ENCODE data around the gene SLC6A16. TPM values are rescaled to one million over a fixed set of nuclear protein-coding genes. Genes with fewer than 3 reads are reported as not detected.
"Not testable (repeated sequence)": the region's sequence is repeated elsewhere in the genome, so short reads cannot be mapped to it uniquely, and the experiment has no call there.

SLC6A16 gene
- total and polyA plus RNA-seq, 2 experiments from 2014 or later: 0.31 to 1.8 TPM

DNA sequence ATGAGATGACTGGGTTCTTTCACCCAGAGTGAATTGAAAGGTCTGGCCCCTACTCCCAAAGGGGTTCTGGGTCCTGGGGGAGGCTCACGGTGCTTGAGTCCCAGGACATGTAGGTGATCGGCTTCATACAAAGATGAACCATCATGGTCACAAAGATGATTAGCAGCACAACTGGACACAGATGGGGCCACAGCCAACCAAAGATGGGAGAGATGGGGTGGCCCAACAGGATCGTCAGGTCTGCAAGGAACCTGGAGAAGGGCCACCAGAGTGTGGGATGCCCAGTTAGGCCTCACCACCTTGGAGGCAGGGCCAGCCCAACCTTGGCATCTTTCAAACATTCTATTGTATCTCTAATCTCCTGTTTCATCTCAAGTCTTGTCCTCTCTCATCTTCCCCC lies 34.5 kb downstream of the SLC6A16 start (continued):
- TF ChIP-seq, protein P1, sequence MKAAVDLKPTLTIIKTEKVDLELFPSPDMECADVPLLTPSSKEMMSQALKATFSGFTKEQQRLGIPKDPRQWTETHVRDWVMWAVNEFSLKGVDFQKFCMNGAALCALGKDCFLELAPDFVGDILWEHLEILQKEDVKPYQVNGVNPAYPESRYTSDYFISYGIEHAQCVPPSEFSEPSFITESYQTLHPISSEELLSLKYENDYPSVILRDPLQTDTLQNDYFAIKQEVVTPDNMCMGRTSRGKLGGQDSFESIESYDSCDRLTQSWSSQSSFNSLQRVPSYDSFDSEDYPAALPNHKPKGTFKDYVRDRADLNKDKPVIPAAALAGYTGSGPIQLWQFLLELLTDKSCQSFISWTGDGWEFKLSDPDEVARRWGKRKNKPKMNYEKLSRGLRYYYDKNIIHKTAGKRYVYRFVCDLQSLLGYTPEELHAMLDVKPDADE (IDR thresholded peaks at IDR 0.05): no peak
- TF ChIP-seq POLR2AphosphoS5 (IDR thresholded peaks at IDR 0.05; ENCODE audit: low read depth): no peak
- TF ChIP-seq, protein P2, sequence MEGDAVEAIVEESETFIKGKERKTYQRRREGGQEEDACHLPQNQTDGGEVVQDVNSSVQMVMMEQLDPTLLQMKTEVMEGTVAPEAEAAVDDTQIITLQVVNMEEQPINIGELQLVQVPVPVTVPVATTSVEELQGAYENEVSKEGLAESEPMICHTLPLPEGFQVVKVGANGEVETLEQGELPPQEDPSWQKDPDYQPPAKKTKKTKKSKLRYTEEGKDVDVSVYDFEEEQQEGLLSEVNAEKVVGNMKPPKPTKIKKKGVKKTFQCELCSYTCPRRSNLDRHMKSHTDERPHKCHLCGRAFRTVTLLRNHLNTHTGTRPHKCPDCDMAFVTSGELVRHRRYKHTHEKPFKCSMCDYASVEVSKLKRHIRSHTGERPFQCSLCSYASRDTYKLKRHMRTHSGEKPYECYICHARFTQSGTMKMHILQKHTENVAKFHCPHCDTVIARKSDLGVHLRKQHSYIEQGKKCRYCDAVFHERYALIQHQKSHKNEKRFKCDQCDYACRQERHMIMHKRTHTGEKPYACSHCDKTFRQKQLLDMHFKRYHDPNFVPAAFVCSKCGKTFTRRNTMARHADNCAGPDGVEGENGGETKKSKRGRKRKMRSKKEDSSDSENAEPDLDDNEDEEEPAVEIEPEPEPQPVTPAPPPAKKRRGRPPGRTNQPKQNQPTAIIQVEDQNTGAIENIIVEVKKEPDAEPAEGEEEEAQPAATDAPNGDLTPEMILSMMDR (conservative IDR thresholded peaks at IDR 0.05; ENCODE audit: low read depth in 2 of 2): no peak

DNA sequence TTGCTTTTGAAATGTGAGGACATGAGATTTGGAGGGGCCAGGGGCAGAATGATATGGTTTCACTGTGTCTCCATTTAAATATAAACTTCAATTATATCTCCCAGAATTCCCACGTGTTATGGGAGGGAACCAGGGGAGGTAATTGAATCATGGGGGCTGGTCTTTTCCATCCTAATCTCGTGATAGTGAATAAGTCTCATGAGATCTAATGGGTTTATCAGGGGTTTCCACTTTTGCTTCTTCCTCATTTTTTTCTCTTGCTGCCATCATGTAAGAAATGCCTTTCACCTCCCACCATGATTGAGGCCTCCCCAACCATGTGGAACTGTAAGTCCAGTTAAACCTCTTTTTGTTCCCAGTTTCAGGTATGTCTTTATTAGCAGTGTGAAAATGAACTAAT lies 35.7 kb downstream of the SLC6A16 start:
- H3K27ac Mint-ChIP-seq; ATAC-seq; H3K27me3 Mint-ChIP-seq (ENCODE audit: insufficient read depth, low read depth, poor library complexity); DNase-seq (ENCODE audit: low spot score); H3K4me3 Mint-ChIP-seq; H3K9me2 ChIP-seq (ENCODE audit: insufficient read depth); H3K79me2 ChIP-seq (replicated peaks; ENCODE audit: insufficient read depth); H3K4me2 ChIP-seq; H3F3A ChIP-seq (replicated peaks; ENCODE audit: low read depth); H3K4me1 ChIP-seq (ENCODE audit: insufficient read depth); H3K27ac ChIP-seq (ENCODE audit: low read depth); H3K36me3 Mint-ChIP-seq (ENCODE audit: low read depth); H3K4me1 Mint-ChIP-seq; H3K36me3 ChIP-seq (ENCODE audit: insufficient read depth); H2AFZ ChIP-seq; H3K27me3 ChIP-seq (ENCODE audit: insufficient read depth); H4K20me1 ChIP-seq (replicated peaks; ENCODE audit: insufficient read depth); H3K4me3 ChIP-seq: not testable (repeated sequence)
- H3K9me3 Mint-ChIP-seq: peaks cover 11% of the 10 kb centered on the region

DNA sequence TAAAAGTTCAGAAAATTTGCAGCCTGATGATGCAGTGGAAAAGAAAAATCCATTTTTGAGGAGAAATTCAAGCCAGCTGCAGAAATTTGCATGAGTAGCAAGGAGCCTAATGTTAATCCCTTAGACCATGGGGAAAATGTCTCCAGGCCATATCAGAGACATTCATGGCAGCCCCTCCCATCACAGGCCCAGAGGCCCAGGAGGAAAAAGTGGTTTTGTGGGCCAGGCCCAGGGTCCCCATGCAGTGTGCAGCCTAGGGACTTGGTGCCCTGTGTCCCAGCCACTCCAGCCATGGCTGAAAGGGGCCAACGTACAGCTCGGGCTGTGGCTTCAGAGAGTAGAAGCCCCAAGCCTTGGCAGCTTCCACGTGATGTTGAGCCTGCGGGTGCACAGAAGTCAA lies 36.8 kb downstream of the SLC6A16 start:
- not testable (repeated sequence) for ATAC-seq; H3K4me3 Mint-ChIP-seq; H3K36me3 Mint-ChIP-seq (ENCODE audit: low read depth)

DNA sequence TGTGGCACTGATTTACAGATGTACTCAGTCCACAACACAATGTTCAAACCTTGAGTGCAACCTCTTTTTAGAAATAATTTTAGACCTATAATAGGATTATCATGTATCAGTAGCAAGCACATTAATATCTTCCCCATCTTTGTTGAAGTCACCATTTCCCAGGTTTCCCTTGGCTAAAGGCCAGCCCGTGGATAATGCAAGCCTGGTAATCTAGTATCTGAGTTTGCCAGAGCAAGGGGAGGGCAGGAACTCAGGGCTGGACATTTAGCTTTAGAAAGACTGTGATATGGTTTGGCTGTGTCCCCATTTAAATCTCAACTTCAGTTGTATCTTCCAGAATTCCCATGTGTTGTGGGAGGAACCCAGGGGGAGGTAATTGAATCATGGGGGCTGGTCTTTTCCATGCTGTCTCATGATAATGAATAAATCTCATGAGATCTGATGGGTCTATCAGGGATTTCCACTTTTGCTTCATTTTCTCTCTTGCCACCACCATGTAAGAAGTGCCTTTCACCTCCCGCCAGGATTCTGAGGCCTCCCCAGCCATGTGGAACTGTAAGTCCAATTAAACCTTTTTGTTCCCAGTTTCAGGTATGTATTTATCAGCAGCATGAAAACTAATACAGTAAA lies 37.7 kb downstream of the SLC6A16 start:
- no peaks in the 10 kb centered on the region for H3K9me2 ChIP-seq (ENCODE audit: insufficient read depth)
- H3K27ac Mint-ChIP-seq: no peak overlapping the region
- H3K9me3 Mint-ChIP-seq: peaks cover 11% of the 10 kb centered on the region
- H3K4me3 ChIP-seq: no peak overlapping the region
- H3K4me3 Mint-ChIP-seq: no peak overlapping the region
- H3K27ac ChIP-seq (ENCODE audit: low read depth): no peak overlapping the region
- DNase-seq (ENCODE audit: low spot score) (no peak), ATAC-seq (no peak)
- H2AFZ ChIP-seq: no peak overlapping the region
- H3K4me1 Mint-ChIP-seq: no peaks in the 10 kb centered on the region
- H3K36me3 ChIP-seq (ENCODE audit: insufficient read depth): 0 out of 2 replicates have a peak, but pooled peaks cover 3% of the 10 kb centered on the region
- H3K4me2 ChIP-seq: no peak overlapping the region
- no peaks in the 10 kb centered on the region for H4K20me1 ChIP-seq (replicated peaks; ENCODE audit: insufficient read depth)
- no peaks in the 10 kb centered on the region for H3K4me1 ChIP-seq (ENCODE audit: insufficient read depth)
- H3K79me2 ChIP-seq (replicated peaks; ENCODE audit: insufficient read depth): no peaks in the 10 kb centered on the region
- H3K27me3 ChIP-seq (ENCODE audit: insufficient read depth): no peaks in the 10 kb centered on the region
- H3K36me3 Mint-ChIP-seq (ENCODE audit: low read depth): peaks cover 5% of the 10 kb centered on the region; the same call in 2 of the 3 replicates
- no peaks in the 10 kb centered on the region for H3F3A ChIP-seq (replicated peaks; ENCODE audit: low read depth)
- no peaks in the 10 kb centered on the region for H3K27me3 Mint-ChIP-seq (ENCODE audit: insufficient read depth, low read depth, poor library complexity)
- TF ChIP-seq, protein P3, sequence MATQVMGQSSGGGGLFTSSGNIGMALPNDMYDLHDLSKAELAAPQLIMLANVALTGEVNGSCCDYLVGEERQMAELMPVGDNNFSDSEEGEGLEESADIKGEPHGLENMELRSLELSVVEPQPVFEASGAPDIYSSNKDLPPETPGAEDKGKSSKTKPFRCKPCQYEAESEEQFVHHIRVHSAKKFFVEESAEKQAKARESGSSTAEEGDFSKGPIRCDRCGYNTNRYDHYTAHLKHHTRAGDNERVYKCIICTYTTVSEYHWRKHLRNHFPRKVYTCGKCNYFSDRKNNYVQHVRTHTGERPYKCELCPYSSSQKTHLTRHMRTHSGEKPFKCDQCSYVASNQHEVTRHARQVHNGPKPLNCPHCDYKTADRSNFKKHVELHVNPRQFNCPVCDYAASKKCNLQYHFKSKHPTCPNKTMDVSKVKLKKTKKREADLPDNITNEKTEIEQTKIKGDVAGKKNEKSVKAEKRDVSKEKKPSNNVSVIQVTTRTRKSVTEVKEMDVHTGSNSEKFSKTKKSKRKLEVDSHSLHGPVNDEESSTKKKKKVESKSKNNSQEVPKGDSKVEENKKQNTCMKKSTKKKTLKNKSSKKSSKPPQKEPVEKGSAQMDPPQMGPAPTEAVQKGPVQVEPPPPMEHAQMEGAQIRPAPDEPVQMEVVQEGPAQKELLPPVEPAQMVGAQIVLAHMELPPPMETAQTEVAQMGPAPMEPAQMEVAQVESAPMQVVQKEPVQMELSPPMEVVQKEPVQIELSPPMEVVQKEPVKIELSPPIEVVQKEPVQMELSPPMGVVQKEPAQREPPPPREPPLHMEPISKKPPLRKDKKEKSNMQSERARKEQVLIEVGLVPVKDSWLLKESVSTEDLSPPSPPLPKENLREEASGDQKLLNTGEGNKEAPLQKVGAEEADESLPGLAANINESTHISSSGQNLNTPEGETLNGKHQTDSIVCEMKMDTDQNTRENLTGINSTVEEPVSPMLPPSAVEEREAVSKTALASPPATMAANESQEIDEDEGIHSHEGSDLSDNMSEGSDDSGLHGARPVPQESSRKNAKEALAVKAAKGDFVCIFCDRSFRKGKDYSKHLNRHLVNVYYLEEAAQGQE (IDR thresholded peaks at IDR 0.05; ENCODE audit: unreplicated experiment): no peak
- TF ChIP-seq, protein P2 (conservative IDR thresholded peaks at IDR 0.05; ENCODE audit: low read depth in 2 of 2): no peak
- no peak for TF ChIP-seq NANOG (IDR thresholded peaks at IDR 0.05; ENCODE audit: borderline replicate concordance)
- no peak for TF ChIP-seq STAT1 (IDR thresholded peaks at IDR 0.05; ENCODE audit: unreplicated experiment)
- no peak for TF ChIP-seq EZH2phosphoT487 (IDR thresholded peaks at IDR 0.05; ENCODE audit: unreplicated experiment)
- no peak for TF ChIP-seq ZNF331 (CRISPR knock-in tag; IDR thresholded peaks at IDR 0.05; ENCODE audit: low read depth)
- no peak for TF ChIP-seq ZNF114 (CRISPR knock-in tag; IDR thresholded peaks at IDR 0.05)
- no peak for TF ChIP-seq POLR2AphosphoS5 (IDR thresholded peaks at IDR 0.05; ENCODE audit: low read depth)

More for the DNA sequence above, 36.8 kb downstream of the SLC6A16 start:
- H3K9me2 ChIP-seq (ENCODE audit: insufficient read depth); H2AFZ ChIP-seq; H3K79me2 ChIP-seq (replicated peaks; ENCODE audit: insufficient read depth); H3K27me3 ChIP-seq (ENCODE audit: insufficient read depth); H3K4me1 Mint-ChIP-seq; H3K27me3 Mint-ChIP-seq (ENCODE audit: insufficient read depth, low read depth, poor library complexity); H4K20me1 ChIP-seq (replicated peaks; ENCODE audit: insufficient read depth); H3K4me3 ChIP-seq; H3K27ac Mint-ChIP-seq; H3K36me3 ChIP-seq (ENCODE audit: insufficient read depth); H3K4me2 ChIP-seq; H3K4me1 ChIP-seq (ENCODE audit: insufficient read depth); H3F3A ChIP-seq (replicated peaks; ENCODE audit: low read depth); H3K27ac ChIP-seq (ENCODE audit: low read depth); DNase-seq (ENCODE audit: low spot score): not testable (repeated sequence)
- peaks cover 11% of the 10 kb centered on the region for H3K9me3 Mint-ChIP-seq
